ENCODE results near the gene C1orf50.
"Not testable (repeated sequence)": the region's sequence is repeated elsewhere in the genome, so short reads cannot be mapped to it uniquely, and the experiment has no call there.

C1orf50 gene

DNA sequence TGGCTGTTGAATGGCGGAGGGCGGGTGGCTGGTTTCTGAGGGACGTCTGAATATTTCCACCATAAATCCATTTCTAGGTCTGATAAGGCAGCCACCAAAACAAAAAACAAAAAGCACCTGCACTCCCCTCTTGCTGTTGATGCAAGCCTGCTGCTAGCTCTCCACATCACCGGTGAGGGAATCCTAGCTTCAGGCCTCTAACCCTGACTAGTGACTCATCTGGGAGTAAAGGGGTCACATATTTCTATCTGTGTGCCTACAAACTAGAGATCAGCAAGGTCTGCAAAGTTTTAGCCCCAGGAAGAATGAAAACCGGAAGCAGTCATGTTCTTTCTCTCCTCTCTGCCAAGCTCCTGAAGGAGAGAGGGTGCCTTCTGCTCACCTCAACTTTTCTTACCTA is 39.5 kb downstream of the C1orf50 start:
- no peak for DNase-seq

DNA sequence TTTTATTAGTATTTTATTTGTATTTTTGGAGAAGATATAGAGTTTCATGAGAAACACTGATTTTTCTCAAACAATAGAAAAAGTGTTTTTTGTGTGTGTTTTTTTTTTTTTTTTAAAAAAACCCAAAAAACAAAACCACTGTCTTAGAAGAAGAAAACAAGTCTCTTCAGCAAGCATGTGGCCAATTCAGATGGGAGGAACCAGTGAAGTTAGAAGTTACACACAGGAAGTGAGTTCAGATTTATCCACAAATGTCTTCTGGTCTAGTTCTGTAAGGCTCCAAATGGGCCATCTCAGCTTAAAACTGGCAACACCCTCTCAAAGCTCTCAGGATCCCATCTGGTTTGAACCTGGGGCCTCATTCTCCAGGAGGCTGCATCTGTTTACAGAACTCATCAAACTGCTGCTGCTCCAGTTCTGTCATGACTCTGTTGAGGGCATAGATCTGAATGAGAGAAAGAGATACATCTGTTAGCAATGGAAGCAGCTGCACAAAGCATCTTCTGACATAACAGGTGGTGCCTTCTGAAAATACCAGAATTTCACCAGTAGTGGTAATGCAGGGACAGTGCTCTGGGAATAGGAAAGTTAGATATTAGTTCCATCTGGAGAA is 40.1 kb downstream of the C1orf50 start:
- DNase-seq = no peak

DNA sequence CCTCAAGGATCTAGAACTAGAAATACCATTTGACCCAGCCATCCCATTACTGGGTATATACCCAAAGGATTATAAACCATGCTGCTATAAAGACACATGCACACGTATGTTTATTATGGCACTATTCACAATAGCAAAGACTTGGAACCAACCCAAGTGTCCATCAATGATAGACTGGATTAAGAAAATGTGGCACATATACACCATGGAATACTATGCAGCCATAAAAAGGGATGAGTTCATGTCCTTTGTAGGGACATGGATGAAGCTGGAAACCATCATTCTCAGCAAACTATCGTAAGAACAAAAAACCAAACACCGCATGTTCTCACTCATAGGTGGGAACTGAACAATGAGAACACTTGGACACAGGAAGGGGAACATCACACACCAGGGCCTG is 47.8 kb downstream of the C1orf50 start:
- DNase-seq = not testable (repeated sequence)

DNA sequence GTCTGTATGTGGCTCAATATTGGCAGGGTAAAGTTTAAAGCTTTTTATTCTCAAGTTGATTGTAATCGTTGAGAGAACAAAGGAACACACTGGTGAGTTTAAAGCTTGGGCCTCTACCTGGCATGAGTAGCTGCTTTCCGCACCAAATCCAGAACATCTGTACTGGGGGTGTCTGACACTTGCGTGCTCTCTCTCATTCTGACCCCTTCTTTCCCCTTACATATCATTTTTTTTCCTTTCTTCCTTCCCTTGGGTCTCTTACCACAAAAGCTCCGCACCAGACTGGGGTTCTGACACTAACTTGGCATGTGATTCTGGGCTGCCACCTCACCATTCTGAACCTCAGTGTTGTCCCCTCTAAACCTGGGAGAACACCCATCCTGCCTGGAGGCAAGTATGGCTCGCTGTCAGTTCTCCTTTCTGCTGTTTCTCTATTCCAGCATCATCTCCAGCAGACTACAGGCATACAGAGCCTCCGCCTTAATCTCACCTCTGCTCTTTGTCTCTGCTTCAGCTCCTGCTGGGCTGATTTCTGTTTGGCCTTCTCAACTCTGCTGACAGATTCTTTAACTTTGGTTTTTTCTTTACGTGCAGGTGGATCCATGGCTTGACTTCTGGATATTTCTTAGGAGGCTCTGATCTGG is 49.0 kb downstream of the C1orf50 start:
- peak in 2 of 3 experiments; percentile 54 to 73 for DNase-seq

DNA sequence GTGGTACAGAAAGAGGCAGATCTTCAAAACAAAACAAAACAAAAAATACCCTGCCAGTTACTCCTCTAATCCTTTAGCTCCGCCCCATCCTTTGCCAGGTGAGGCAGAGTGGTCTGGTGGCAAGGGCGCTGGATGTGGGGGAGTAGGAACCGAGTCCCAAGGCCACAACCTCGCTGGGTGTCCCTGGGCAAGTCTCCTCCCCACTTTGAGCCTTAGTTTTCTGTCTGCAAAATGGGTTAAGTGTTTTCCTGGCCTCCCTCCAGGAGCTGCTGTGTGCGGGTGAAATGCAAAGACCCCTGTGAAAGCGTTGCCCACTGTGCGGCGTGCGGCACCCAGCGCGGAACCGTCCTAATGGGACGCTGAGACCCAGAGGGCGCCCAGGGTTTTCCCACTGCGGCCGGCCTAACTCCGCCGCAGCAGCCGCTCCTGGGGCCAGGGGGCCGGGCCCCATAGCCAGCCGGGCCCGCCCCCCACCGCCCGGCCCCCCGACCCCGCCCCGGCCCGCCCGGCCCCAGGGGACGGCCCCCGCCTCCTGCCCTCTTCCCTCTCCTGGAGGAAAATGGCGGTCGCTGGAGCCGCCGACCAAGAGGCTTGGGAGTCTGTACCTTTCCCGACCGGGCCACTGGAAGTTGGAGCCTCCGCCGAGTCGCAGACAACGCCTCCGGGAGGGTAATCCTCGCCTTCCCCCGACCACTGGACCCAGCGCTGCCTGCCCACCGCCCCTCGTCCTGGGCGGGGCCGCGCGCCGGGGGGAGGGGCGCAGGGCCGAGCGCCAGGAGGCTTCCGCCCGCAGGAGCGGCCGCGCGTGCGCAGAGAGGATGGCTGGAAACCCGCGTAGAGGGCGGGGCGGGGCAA is 49.8 kb downstream of the C1orf50 start, which contains the start of the genes ERMAP and SVBP:
TSS of gene ERMAP (plus strand) at position 538 of the 855 bp plus-strand sequence. CDS start 13,327 bp downstream, outside the sequence.
TSS of gene SVBP (minus strand) at position 813 of the 855 bp plus-strand sequence. CDS start 853 bp downstream, outside the sequence.
- peak; percentile 89 to 97 (median 89) for DNase-seq

DNA sequence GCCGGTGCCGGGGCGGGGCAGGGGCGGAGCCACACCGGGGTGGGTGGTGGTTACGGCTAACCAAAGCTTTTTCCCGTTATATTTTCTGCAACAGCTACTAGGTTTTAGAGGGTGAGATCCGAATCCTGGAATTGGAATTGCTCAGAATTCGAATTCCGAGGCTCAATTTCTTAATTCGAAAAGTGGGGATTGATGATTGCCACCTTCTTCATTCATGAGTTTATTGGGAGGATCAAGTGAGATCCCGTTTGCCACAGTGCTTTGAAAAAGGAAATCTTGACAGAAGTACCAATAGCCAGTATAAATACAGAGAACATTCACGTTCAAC is 50.4 kb downstream of the C1orf50 start:
- no peak for DNase-seq

DNA sequence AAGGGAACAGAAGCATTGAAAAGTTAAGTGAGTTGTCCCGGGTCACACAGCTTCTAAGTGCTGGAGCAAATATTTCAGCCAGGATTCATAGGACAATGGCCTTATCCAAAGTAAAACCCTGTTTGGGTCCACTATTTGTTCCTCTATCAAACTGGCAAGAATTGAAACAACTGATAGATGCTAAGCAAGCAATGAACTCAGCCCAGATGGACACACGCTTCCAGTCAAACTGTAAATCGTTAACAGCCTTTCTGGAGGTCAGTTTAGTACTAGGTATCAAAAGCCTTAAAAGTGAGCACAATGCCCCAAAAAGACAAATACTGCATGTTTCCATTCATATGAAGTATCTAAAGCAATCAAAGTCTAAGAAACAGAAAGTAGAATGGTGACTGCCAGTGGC is 50.9 kb downstream of the C1orf50 start:
- DNase-seq = no peak

DNA sequence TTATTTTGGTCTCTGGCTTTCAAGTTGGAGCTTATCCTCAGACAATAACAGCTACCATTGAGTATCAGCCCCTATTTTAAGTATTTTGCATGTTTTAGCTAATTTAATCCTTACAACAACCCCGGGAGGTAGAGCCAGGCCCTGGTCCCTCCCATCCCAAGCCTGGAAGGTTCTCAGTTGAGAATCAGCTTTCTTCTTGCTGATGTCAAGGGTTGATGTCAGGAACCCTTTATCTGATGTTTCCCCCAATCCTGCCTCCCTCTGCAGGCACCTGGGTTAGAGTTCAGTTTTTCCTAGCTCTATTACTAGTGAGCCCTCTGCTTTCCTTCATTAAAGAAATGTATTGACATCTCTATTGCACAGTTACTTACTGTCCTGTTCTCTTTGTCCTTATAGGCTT is 53.8 kb downstream of the C1orf50 start:
- no peak for DNase-seq

DNA sequence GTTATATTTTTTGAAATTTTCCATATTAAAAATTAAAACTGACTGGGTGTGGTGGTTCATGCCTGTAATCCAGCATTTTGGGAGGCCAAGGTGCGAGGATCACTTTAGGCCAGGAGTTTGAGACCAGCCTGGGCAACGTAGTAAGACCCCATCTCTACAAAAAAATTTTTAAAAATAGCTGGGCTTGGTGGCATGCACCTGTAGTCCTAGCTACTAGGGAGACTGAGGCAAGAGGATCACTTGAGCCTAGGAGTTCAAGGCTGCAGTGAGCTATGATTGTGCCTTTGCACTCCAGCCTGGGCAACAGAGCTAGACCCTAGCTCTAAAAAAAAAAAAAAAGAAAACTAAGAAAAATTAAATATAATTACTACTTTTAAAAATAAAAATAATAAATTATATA is 54.6 kb downstream of the C1orf50 start:
- DNase-seq = no peak

DNA sequence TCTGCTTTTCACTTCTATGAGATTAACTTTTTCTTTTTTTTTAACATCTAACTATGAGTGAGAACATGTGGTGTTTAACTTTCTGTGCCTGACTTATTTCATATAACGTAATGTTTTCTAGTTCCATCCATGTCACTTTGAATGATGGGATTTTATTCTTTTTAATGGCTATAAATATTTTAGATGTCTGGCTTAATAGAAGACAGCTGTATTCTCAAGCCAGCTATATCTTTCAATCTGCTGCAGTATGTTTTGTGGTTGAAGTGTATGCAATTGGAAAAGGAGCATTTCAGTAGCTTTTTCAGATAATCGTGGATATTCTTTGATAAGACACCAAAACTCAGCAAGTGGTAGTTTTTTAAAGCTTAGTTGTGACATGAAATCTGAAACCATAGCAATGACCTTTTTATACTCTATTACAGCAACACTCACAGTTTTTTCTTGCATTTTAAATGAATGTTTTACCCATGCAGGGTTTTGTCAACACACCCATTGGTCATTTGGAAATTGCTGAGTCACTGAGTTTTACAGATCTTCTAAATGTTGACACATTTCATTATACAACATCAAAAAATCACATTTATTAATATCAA is 55.8 kb downstream of the C1orf50 start:
- DNase-seq = peak in 1 of 3 experiments; percentile 21

DNA sequence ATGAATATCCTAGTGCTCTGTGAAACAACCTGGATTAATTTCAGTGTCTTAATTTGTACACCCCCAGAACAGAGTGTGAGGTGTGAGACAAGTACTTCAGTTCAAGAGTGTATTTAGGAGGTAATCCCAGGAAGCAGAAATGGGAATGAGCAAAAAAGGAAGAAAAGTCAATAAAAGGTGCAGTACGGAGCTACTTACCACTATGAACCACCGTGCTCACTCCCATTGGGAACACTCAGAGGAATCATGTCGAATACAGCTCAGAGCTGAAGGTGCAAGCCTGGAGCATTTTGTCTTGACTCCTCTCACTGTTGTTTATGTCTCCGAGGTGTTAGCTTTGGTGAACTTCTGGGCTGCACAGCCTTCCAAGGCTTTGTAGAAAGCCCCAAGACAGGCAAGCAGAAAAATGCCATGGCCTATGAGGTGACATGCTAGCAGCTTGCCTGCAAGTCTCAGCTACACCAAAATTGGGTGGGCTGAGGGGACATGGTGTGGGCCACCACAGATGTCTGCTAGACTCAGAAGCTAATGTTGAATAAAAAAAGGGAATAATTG is 57.5 kb downstream of the C1orf50 start:
- no peak for DNase-seq

DNA sequence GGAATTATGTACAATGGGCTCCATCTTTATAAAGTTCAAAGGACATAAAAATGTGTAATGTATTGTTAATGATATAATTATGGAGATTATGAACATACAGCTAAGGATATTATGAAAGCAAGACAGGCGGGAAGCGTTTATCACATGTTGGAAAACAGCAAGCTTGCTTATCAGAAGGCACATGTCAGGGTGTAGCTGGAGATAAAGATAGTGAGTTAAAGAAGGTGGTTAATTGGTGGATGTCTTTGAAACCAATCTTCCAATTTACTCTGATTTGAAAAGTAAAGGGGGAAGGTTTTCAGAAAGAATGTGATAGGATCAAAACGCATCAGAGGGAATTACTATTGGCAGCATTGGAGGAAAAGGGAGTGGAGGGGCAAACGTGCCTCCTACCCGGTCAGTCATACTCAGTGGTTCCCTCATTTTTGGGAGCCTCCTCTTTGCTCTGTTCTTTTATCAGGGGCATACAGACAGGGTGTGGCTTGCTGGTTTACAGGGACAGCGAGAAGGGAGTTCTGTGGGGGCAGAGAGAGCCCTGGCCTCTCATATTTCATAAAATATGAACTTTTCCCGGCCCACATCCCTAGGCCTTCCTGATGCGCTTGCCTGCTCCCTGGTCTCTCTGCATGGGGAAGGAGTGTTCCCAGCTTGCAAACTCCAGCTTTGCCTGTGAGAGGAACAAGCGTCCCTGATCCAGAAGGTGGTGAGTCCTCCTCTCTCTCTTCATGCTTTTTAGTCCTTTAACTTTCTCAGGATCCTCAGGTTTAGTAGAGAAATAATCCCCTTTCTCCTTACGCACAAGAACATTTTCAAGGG is 58.2 kb downstream of the C1orf50 start:
- no peak for DNase-seq

Measured in NCI-H1417 (cell line).